Measurements from ENCODE around the gene SETD1A. TPM values are rescaled to one million over a fixed set of nuclear protein-coding genes. Genes with fewer than 3 reads are reported as not detected.
A peak's percentile ranks its signal among the peaks of the same experiment; 100 is the strongest.

Gene SETD1A
- total and polyA plus RNA-seq, 9 of the 15 experiments (the other 6 are each of a cell fraction or from before 2014, with no cell fraction given): 0.08 to 36.0 (median 4.2) TPM

DNA sequence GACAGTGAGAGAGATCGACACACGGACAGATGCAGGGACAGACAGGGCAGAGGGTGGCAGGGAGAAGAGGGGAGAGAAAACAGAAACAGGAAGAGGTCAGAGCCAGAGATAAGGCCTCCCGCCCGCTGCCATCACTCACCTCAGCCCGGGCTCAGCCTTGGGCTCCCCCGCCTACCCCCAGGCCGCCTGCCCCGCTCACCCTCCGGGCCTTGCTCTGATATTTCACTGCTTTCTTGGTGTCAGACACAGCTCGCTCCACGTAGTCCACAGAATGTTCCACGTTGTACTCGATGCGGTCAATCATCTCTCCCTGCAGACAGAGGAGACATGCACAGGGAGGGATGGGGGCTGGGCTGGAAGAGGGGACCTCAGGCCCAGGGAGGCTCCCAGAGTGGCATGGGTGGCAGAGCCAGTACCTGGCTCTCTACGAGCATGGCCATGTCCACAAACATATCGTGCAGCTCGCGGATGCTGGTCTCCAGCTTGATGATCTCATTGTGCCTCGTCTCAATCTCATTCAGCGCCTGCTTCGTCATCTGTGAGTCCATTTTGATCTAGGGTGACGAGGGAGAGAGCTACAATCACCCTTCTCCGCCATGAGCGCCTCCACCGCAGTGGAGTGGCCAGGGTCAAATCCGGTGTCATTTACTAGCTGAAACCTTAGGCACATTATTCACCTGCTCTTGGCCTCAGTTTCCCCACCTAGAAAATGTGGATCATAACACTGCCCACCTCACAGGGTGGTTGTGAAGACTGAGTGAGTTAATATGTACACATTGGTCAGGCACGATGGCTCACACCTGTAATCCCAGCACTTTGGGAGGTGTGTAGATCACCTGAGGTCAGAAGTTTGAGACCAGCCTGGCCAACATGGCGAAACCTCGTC is 35.6 kb downstream of the SETD1A start (continued):
- TF ChIP-seq, protein P1, sequence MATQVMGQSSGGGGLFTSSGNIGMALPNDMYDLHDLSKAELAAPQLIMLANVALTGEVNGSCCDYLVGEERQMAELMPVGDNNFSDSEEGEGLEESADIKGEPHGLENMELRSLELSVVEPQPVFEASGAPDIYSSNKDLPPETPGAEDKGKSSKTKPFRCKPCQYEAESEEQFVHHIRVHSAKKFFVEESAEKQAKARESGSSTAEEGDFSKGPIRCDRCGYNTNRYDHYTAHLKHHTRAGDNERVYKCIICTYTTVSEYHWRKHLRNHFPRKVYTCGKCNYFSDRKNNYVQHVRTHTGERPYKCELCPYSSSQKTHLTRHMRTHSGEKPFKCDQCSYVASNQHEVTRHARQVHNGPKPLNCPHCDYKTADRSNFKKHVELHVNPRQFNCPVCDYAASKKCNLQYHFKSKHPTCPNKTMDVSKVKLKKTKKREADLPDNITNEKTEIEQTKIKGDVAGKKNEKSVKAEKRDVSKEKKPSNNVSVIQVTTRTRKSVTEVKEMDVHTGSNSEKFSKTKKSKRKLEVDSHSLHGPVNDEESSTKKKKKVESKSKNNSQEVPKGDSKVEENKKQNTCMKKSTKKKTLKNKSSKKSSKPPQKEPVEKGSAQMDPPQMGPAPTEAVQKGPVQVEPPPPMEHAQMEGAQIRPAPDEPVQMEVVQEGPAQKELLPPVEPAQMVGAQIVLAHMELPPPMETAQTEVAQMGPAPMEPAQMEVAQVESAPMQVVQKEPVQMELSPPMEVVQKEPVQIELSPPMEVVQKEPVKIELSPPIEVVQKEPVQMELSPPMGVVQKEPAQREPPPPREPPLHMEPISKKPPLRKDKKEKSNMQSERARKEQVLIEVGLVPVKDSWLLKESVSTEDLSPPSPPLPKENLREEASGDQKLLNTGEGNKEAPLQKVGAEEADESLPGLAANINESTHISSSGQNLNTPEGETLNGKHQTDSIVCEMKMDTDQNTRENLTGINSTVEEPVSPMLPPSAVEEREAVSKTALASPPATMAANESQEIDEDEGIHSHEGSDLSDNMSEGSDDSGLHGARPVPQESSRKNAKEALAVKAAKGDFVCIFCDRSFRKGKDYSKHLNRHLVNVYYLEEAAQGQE (IDR thresholded peaks at IDR 0.05; ENCODE audit: borderline replicate concordance): no peak
- TF ChIP-seq, protein P1 (CRISPR knock-in tag; IDR thresholded peaks at IDR 0.05; ENCODE audit: low read depth): no peak
- TF ChIP-seq, protein P2, sequence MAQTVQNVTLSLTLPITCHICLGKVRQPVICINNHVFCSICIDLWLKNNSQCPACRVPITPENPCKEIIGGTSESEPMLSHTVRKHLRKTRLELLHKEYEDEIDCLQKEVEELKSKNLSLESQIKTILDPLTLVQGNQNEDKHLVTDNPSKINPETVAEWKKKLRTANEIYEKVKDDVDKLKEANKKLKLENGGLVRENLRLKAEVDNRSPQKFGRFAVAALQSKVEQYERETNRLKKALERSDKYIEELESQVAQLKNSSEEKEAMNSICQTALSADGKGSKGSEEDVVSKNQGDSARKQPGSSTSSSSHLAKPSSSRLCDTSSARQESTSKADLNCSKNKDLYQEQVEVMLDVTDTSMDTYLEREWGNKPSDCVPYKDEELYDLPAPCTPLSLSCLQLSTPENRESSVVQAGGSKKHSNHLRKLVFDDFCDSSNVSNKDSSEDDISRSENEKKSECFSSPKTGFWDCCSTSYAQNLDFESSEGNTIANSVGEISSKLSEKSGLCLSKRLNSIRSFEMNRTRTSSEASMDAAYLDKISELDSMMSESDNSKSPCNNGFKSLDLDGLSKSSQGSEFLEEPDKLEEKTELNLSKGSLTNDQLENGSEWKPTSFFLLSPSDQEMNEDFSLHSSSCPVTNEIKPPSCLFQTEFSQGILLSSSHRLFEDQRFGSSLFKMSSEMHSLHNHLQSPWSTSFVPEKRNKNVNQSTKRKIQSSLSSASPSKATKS (CRISPR knock-in tag; IDR thresholded peaks at IDR 0.05): no peak
- TF ChIP-seq, protein P3, sequence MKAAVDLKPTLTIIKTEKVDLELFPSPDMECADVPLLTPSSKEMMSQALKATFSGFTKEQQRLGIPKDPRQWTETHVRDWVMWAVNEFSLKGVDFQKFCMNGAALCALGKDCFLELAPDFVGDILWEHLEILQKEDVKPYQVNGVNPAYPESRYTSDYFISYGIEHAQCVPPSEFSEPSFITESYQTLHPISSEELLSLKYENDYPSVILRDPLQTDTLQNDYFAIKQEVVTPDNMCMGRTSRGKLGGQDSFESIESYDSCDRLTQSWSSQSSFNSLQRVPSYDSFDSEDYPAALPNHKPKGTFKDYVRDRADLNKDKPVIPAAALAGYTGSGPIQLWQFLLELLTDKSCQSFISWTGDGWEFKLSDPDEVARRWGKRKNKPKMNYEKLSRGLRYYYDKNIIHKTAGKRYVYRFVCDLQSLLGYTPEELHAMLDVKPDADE (conservative IDR thresholded peaks at IDR 0.05; ENCODE audit: control insufficient read depth, low read depth, low read length): no peak
- TF ChIP-seq MAZ (CRISPR knock-in tag; conservative IDR thresholded peaks at IDR 0.05 in 1 of 2, IDR thresholded peaks at IDR 0.05 in 1 of 2) (peak; percentile 31 to 70; a peak in 2 of 4 replicates), ZNF695 (CRISPR knock-in tag; IDR thresholded peaks at IDR 0.05) (no peak), ASH1L (IDR thresholded peaks at IDR 0.05; ENCODE audit: borderline replicate concordance, low read depth, partially characterized antibody) (no peak), NR4A1 (CRISPR knock-in tag; IDR thresholded peaks at IDR 0.05) (no peak), NR4A1 (tag; IDR thresholded peaks at IDR 0.05) (peak; percentile 89), KDM4B (IDR thresholded peaks at IDR 0.05; ENCODE audit: borderline replicate concordance in 2 of 2, low read depth in 1 of 2) (peak in 1 of 2 experiments; percentile 66; a peak in 1 of 4 replicates), ESRRB (CRISPR knock-in tag; IDR thresholded peaks at IDR 0.05; ENCODE audit: borderline replicate concordance) (no peak), ZNF551 (CRISPR knock-in tag; IDR thresholded peaks at IDR 0.05) (no peak)
- TF ChIP-seq, protein P4, sequence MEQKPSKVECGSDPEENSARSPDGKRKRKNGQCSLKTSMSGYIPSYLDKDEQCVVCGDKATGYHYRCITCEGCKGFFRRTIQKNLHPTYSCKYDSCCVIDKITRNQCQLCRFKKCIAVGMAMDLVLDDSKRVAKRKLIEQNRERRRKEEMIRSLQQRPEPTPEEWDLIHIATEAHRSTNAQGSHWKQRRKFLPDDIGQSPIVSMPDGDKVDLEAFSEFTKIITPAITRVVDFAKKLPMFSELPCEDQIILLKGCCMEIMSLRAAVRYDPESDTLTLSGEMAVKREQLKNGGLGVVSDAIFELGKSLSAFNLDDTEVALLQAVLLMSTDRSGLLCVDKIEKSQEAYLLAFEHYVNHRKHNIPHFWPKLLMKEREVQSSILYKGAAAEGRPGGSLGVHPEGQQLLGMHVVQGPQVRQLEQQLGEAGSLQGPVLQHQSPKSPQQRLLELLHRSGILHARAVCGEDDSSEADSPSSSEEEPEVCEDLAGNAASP (IDR thresholded peaks at IDR 0.05): no peak
